Activated T-cell treated with anti-CD3 and anti-CD28 coated beads, Interleukin-2, amount 50 U/mL, for 1 hour (primary cell): ENCODE measurements around the gene CYP4B1.

ENCODE experiments used
- DNase-seq: peaks from one replicate; pipeline ENCODE4 v3.0.0-alpha.2; 2020

The CYP4B1 gene

GRCh38 chr1:46797696-46798470 is 963 bp upstream of the CYP4B1 start:
- DNase-seq = no peak

- DNase-seq = no peak
These were observed 1.9 kb downstream of the CYP4B1 start for GRCh38 chr1:46800742-46801141.

- DNase-seq = no peak
These were observed 2.6 kb downstream of the CYP4B1 start for GRCh38 chr1:46801323-46802055.

GRCh38 chr1:46802081-46802480 is 3.2 kb downstream of the CYP4B1 start:
- DNase-seq = no peak

- DNase-seq = no peak
These were observed 4.2 kb downstream of the CYP4B1 start for GRCh38 chr1:46802901-46803574.

GRCh38 chr1:46804027-46804889 is 5.4 kb downstream of the CYP4B1 start:
- DNase-seq = no peak

- no peak for DNase-seq
These were observed 6.1 kb downstream of the CYP4B1 start for GRCh38 chr1:46804926-46805325.

- DNase-seq = no peak
These were observed 6.9 kb downstream of the CYP4B1 start for GRCh38 chr1:46805755-46806154.

- no peak for DNase-seq
These were observed 7.6 kb downstream of the CYP4B1 start for GRCh38 chr1:46806196-46807020.

- DNase-seq = no peak
These were observed 8.5 kb downstream of the CYP4B1 start for GRCh38 chr1:46807046-46807972.

GRCh38 chr1:46809071-46809470 is 10.2 kb downstream of the CYP4B1 start:
- DNase-seq = no peak

GRCh38 chr1:46809904-46810303 is 11.1 kb downstream of the CYP4B1 start:
- DNase-seq = no peak

GRCh38 chr1:46810596-46810995 is 11.8 kb downstream of the CYP4B1 start:
- no peak for DNase-seq

GRCh38 chr1:46811053-46811452 is 12.2 kb downstream of the CYP4B1 start:
- DNase-seq = no peak

- DNase-seq = no peak
These were observed 13.5 kb downstream of the CYP4B1 start for GRCh38 chr1:46812065-46812963.

- DNase-seq = no peak
These were observed 14.4 kb downstream of the CYP4B1 start for GRCh38 chr1:46812996-46813857.

- DNase-seq = no peak
These were observed 15.1 kb downstream of the CYP4B1 start for GRCh38 chr1:46813858-46814396.

GRCh38 chr1:46815133-46815532 is 16.3 kb downstream of the CYP4B1 start:
- DNase-seq = no peak
